ENCODE results near the gene TFEB. TPM values are rescaled to one million over a fixed set of nuclear protein-coding genes. Genes with fewer than 3 reads are reported as not detected.

TFEB gene
- total and polyA plus RNA-seq, 2 donors (not counting 3 experiments of a cell fraction or from before 2014, with no cell fraction given): 4.9 to 6.6 TPM

- H2AFZ ChIP-seq (ENCODE audit: low read depth, low read length): no peak overlapping the region
- dilution Hi-C loops (cut with MboI; ENCODE audit: extremely low pct_ligation_motif_present, low sequenced_read_pairs) (no loop called here), intact Hi-C loops (cut with micrococcal nuclease) (no loop called here)
- ChIA-PET CTCF (no interaction called here), POLR2A (no interaction called here)
- no TSS peak for BruUV-seq (replicated peaks)
- H3K36me3 ChIP-seq (ENCODE audit: control insufficient read depth in 2 of 2, extremely low read depth in 1 of 2, insufficient read depth in 2 of 2, low read length in 2 of 2): no peaks in the 10 kb centered on the region
- no peak overlapping the region for H3K4me3 ChIP-seq (replicated peaks in 1 of 3; ENCODE audit: insufficient read depth in 1 of 3, low read depth in 1 of 3, low read length in 3 of 3)
- no peak overlapping the region for H3K4me2 ChIP-seq (ENCODE audit: insufficient read depth, low read length)
- H3K27ac ChIP-seq (ENCODE audit: insufficient read depth, low read depth, low read length): no peak overlapping the region
- H3K79me2 ChIP-seq (ENCODE audit: control insufficient read depth, insufficient read depth, low read length): no peaks in the 10 kb centered on the region
- no peaks in the 10 kb centered on the region for H3K9me3 ChIP-seq (replicated peaks; ENCODE audit: control insufficient read depth, insufficient read depth, low read length)
- no peaks in the 10 kb centered on the region for H3K4me1 ChIP-seq (ENCODE audit: control insufficient read depth, extremely low read depth, insufficient read depth, low read length)
- FAIRE-seq (no peak), DNase-seq (ENCODE audit: low read depth, low spot score) (no peak)
- H4K20me1 ChIP-seq (replicated peaks; ENCODE audit: control insufficient read depth, extremely low read depth, insufficient read depth, low read length): no peaks in the 10 kb centered on the region
- no peak overlapping the region for H3K9ac ChIP-seq (replicated peaks; ENCODE audit: extremely low read depth, insufficient read depth, low read length)
- H3K9me1 ChIP-seq (replicated peaks; ENCODE audit: control insufficient read depth, extremely low read depth, insufficient read depth, low read length): no peaks in the 10 kb centered on the region
- H3K27me3 ChIP-seq (ENCODE audit: control insufficient read depth in 2 of 2, insufficient read depth in 2 of 2, low read length in 2 of 2): no peaks in the 10 kb centered on the region
- no peak for TF ChIP-seq GATA2 (IDR thresholded peaks at IDR 0.05; ENCODE audit: insufficient read depth, insufficient read length, low read depth, low read length)
- TF ChIP-seq MAX (IDR thresholded peaks at IDR 0.05; ENCODE audit: insufficient read depth, insufficient read length): no peak
- TF ChIP-seq EZH2 (IDR thresholded peaks at IDR 0.05; ENCODE audit: borderline replicate concordance, low read depth, low read length, severe bottlenecking): no peak
- TF ChIP-seq JUN (IDR thresholded peaks at IDR 0.05; ENCODE audit: borderline replicate concordance, insufficient read depth, insufficient read length, low read depth): no peak
- TF ChIP-seq CTCF (IDR thresholded peaks at IDR 0.05; ENCODE audit: extremely low read depth in 1 of 2, insufficient read depth in 1 of 2, low read depth in 1 of 2, low read length in 2 of 2): no peak
Measured at GRCh38 chr6:41724586-41725501, 10.6 kb downstream of the TFEB start.

Data from endothelial cell of umbilical vein (primary cell).